H9 (cell line): ENCODE data around the gene VEGFC. TPM values are rescaled to one million over a fixed set of nuclear protein-coding genes. Genes with fewer than 3 reads are reported as not detected.

ENCODE experiments used
- DNase-seq: peaks from one replicate; pipeline ENCODE4 v3.0.0-alpha.2; 2017
- H2AFZ ChIP-seq: one replicate; pipeline ENCODE4 v1.6.1; 2013; ENCODE audit warnings: mild to moderate bottlenecking, low read length, control low read depth, moderate library complexity
- H2AK5ac ChIP-seq: 2 replicates; pipeline ENCODE4 v1.6.1; 2013; ENCODE audit warnings: low read length, control low read depth, mixed read lengths; ENCODE audit not compliant: insufficient read length
- H2BK120ac ChIP-seq: one replicate; pipeline ENCODE4 v1.6.1; 2013; ENCODE audit warnings: low read depth, mild to moderate bottlenecking, low read length, control low read depth, inconsistent platforms; ENCODE audit not compliant: poor library complexity, severe bottlenecking
- H2BK12ac ChIP-seq: 2 replicates; pipeline ENCODE4 v1.6.1; 2013; ENCODE audit warnings: low read length, control low read depth, mixed read lengths, low read depth; ENCODE audit not compliant: insufficient read length
- H2BK15ac ChIP-seq: 2 replicates; pipeline ENCODE4 v1.6.1; 2013; ENCODE audit warnings: low read depth, low read length, control low read depth
- H2BK20ac ChIP-seq: one replicate; pipeline ENCODE4 v1.6.1; 2013; ENCODE audit warnings: low read depth, mild to moderate bottlenecking, low read length, control low read depth, inconsistent platforms; ENCODE audit not compliant: poor library complexity, severe bottlenecking
- H2BK5ac ChIP-seq: 2 replicates; pipeline ENCODE4 v1.6.1; 2013; ENCODE audit warnings: low read length, control low read depth, mixed read lengths; ENCODE audit not compliant: insufficient read length
- H3K14ac ChIP-seq: 2 replicates; pipeline ENCODE4 v1.6.1; 2013; ENCODE audit warnings: low read length, control low read depth; ENCODE audit not compliant: insufficient read depth
- H3K18ac ChIP-seq: 2 replicates; pipeline ENCODE4 v1.6.1; 2013; ENCODE audit warnings: low read depth, mild to moderate bottlenecking, mixed read lengths, low read length, control low read depth; ENCODE audit not compliant: insufficient read length
- H3K23ac ChIP-seq: 2 replicates; pipeline ENCODE4 v1.6.1; 2013; ENCODE audit warnings: low read length, control low read depth, mixed read lengths, low read depth; ENCODE audit not compliant: insufficient read length
- H3K23me2 ChIP-seq: 2 replicates; pipeline ENCODE4 v1.6.1; 2013; ENCODE audit warnings: low read depth, mild to moderate bottlenecking, mixed read lengths, low read length, control low read depth; ENCODE audit not compliant: insufficient read length, poor library complexity, severe bottlenecking
- H3K27ac ChIP-seq: 2 replicates; pipeline ENCODE4 v1.5.1; 2013; ENCODE audit warnings: low read length, control low read depth, mixed read lengths, low read depth; ENCODE audit not compliant: insufficient read length
- H3K27me3 ChIP-seq: 2 replicates; pipeline ENCODE4 v1.6.1; 2013; ENCODE audit warnings: low read length, control low read depth, inconsistent platforms; ENCODE audit not compliant: insufficient read depth
- H3K4ac ChIP-seq: 2 replicates; pipeline ENCODE4 v1.6.1; 2013; ENCODE audit warnings: low read depth, mild to moderate bottlenecking, control low read depth, inconsistent platforms, low read length, moderate library complexity
- H3K4me1 ChIP-seq: 2 replicates; pipeline ENCODE4 v1.6.1; 2013; ENCODE audit warnings: low read length, control low read depth, inconsistent platforms; ENCODE audit not compliant: insufficient read depth
- H3K4me2 ChIP-seq: 2 replicates; pipeline ENCODE4 v1.6.1; 2013; ENCODE audit warnings: low read length, control low read depth, mixed read lengths; ENCODE audit not compliant: insufficient read length, insufficient read depth
- H3K56ac ChIP-seq: 2 replicates; pipeline ENCODE4 v1.6.1; 2013; ENCODE audit warnings: low read depth, mild to moderate bottlenecking, mixed read lengths, low read length, control low read depth; ENCODE audit not compliant: insufficient read length
- H3K79me1 ChIP-seq: 2 replicates; pipeline ENCODE4 v1.6.1; 2013; ENCODE audit warnings: low read depth, mild to moderate bottlenecking, moderate library complexity, low read length, control low read depth, inconsistent platforms; ENCODE audit not compliant: insufficient read depth, poor library complexity, severe bottlenecking
- H3K79me2 ChIP-seq: 2 replicates; pipeline ENCODE4 v1.6.1; 2013; ENCODE audit warnings: low read length, control low read depth, inconsistent platforms; ENCODE audit not compliant: insufficient read depth
- H3K9ac ChIP-seq: 2 replicates; pipeline ENCODE4 v1.6.1; 2013; ENCODE audit warnings: low read length, control low read depth, mixed read lengths; ENCODE audit not compliant: insufficient read length; ENCODE audit errors: extremely low read depth
- H3K9me3 ChIP-seq: one replicate; pipeline ENCODE4 v1.6.1; 2013; ENCODE audit warnings: low read depth, low read length, inconsistent platforms; ENCODE audit not compliant: control insufficient read depth
- H3T11ph ChIP-seq: one replicate; pipeline ENCODE4 v1.6.1; 2013; ENCODE audit warnings: mild to moderate bottlenecking, low read length, control low read depth, inconsistent platforms
- H4K20me1 ChIP-seq: one replicate; pipeline ENCODE4 v1.6.1; 2013; ENCODE audit not compliant: control insufficient read depth, insufficient read length, insufficient read depth
- H4K5ac ChIP-seq: 2 replicates; pipeline ENCODE4 v1.6.1; 2013; ENCODE audit warnings: low read depth, mild to moderate bottlenecking, mixed read lengths, low read length, control low read depth; ENCODE audit not compliant: insufficient read length
- H4K8ac ChIP-seq: replicated peaks from 2 replicates; pipeline ENCODE4 v1.6.1; 2013; ENCODE audit warnings: low read length, control low read depth, mixed read lengths, low read depth; ENCODE audit not compliant: insufficient read length
- H4K91ac ChIP-seq: 2 replicates; pipeline ENCODE4 v1.6.1; 2013; ENCODE audit warnings: low read depth, mild to moderate bottlenecking, moderate library complexity, mixed read lengths, low read length, control low read depth; ENCODE audit not compliant: insufficient read length
- H3K27ac Mint-ChIP-seq, 3 experiments: 2 replicates in 2 of 3; 3 replicates in 1 of 3; pipeline ENCODE4 v1.8.0; 2020 to 2021; ENCODE audit warnings: mixed read lengths in 3 of 3, mild to moderate bottlenecking in 1 of 3, moderate library complexity in 1 of 3
- H3K27me3 Mint-ChIP-seq: 2 replicates; pipeline ENCODE4 v1.8.0; 2021; ENCODE audit warnings: low read depth, mild to moderate bottlenecking, moderate library complexity, mixed read lengths
- H3K36me3 Mint-ChIP-seq, 3 experiments: 2 replicates in 2 of 3; 3 replicates in 1 of 3; pipeline ENCODE4 v1.8.0; 2020 to 2021; ENCODE audit warnings: low read depth in 3 of 3, mixed read lengths in 3 of 3; ENCODE audit not compliant: insufficient read depth in 1 of 3
- H3K4me1 Mint-ChIP-seq, 2 experiments: 2 replicates each; pipeline ENCODE4 v1.8.0; 2020; ENCODE audit warnings: mixed read lengths in 2 of 2
- H3K4me3 Mint-ChIP-seq, 2 experiments: 2 replicates in 1 of 2; 3 replicates in 1 of 2; pipeline ENCODE4 v1.8.0; 2020 to 2021; ENCODE audit warnings: mild to moderate bottlenecking in 2 of 2, mixed read lengths in 2 of 2, moderate library complexity in 1 of 2
- H3K9me3 Mint-ChIP-seq, 2 experiments: 2 replicates in 1 of 2; 3 replicates in 1 of 2; pipeline ENCODE4 v1.8.0; 2020; ENCODE audit warnings: mild to moderate bottlenecking in 2 of 2, mixed read lengths in 2 of 2, moderate library complexity in 1 of 2
- WGBS: extraction: QIAGEN DNeasy Blood & Tissue Kit; methylation state at CpG from one replicate; pipeline ENCODE4 v1.1.7; 2013; ENCODE audit warnings: missing lambda C conversion rate, low lambda C conversion rate, mixed read lengths; ENCODE audit not compliant: insufficient read length; ENCODE audit errors: extremely low coverage; 5-methylcytosine and 5-hydroxymethylcytosine counted together
- total RNA-seq: library from RNA; stranded (reverse); gene quantifications from 2 replicates; pipeline ENCODE4 v1.2.1, GENCODE V29; 2021
- TF ChIP-seq, protein P1 (sequence below): fragments of 200-600 bp; sonication (generic); conservative IDR thresholded peaks from 3 replicates; pipeline ENCODE4 v1.8.0; 2021; ENCODE audit warnings: antibody characterized with exemption, mild to moderate bottlenecking

Gene VEGFC
- total RNA-seq, 1 experiment from 2014 or later: 0.46 TPM

DNA sequence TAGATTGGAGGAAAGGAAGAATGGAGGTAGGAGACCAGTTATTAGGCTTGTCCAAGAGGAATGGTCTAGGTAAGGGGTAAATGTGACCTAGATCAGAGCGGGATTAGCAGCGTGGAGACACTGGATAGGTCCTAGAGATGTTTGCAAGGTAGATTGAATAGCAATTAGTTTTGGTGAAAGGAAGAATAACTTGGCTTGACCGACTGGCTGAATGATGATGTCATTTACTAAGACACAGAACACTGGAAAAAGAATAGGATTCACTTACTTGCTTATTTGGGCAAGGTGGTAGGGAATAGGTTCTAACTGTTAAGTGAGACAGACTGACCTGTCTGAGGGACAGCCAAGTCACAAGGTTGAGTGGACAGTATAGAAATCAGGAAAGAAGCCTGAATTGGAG, 71.3 kb downstream of the VEGFC start:
- TF ChIP-seq, protein P1, sequence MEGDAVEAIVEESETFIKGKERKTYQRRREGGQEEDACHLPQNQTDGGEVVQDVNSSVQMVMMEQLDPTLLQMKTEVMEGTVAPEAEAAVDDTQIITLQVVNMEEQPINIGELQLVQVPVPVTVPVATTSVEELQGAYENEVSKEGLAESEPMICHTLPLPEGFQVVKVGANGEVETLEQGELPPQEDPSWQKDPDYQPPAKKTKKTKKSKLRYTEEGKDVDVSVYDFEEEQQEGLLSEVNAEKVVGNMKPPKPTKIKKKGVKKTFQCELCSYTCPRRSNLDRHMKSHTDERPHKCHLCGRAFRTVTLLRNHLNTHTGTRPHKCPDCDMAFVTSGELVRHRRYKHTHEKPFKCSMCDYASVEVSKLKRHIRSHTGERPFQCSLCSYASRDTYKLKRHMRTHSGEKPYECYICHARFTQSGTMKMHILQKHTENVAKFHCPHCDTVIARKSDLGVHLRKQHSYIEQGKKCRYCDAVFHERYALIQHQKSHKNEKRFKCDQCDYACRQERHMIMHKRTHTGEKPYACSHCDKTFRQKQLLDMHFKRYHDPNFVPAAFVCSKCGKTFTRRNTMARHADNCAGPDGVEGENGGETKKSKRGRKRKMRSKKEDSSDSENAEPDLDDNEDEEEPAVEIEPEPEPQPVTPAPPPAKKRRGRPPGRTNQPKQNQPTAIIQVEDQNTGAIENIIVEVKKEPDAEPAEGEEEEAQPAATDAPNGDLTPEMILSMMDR: no peak
- H4K91ac ChIP-seq: no peak overlapping the region
- no peak overlapping the region for H3K56ac ChIP-seq
- no peak overlapping the region for H3K18ac ChIP-seq
- H3K27ac ChIP-seq: no peak overlapping the region
- H4K20me1 ChIP-seq: no peaks in the 10 kb centered on the region
- H4K5ac ChIP-seq: no peak overlapping the region
- no peak overlapping the region for H3K9ac ChIP-seq
- H3K23me2 ChIP-seq: no peaks in the 10 kb centered on the region
- no peak overlapping the region for H3T11ph ChIP-seq
- Mint-ChIP-seq H3K9me3 (no peaks in the 10 kb centered on the region), H3K36me3 (no peaks in the 10 kb centered on the region), H3K27me3 (no peaks in the 10 kb centered on the region), H3K27ac (no peak overlapping the region), H3K4me1 (no peaks in the 10 kb centered on the region), H3K4me3 (no peak overlapping the region)
- H2BK20ac ChIP-seq: no peak overlapping the region
- H2BK15ac ChIP-seq: no peak overlapping the region
- H3K4me2 ChIP-seq: no peak overlapping the region
- no peak overlapping the region for H3K23ac ChIP-seq
- H3K27me3 ChIP-seq: no peaks in the 10 kb centered on the region
- H4K8ac ChIP-seq: no peak overlapping the region
- no peaks in the 10 kb centered on the region for H3K4me1 ChIP-seq
- no peak overlapping the region for H3K14ac ChIP-seq
- H2BK12ac ChIP-seq: no peak overlapping the region
- no peak overlapping the region for H2BK120ac ChIP-seq
- H3K4ac ChIP-seq: no peak overlapping the region
- H2AK5ac ChIP-seq: no peak overlapping the region
- no peaks in the 10 kb centered on the region for H3K79me1 ChIP-seq
- DNase-seq: no peak
- WGBS: no CpG with 5 or more reads among the region's 3 CpGs
- no peak overlapping the region for H2BK5ac ChIP-seq
- no peaks in the 10 kb centered on the region for H3K9me3 ChIP-seq
- H3K79me2 ChIP-seq: no peaks in the 10 kb centered on the region
- H2AFZ ChIP-seq: no peak overlapping the region
